AG04450 (cell line): ENCODE measurements around the gene PDIA5. TPM values are rescaled to one million over a fixed set of nuclear protein-coding genes. Genes with fewer than 3 reads are reported as not detected.

Experiments used
- CTCF ChIA-PET: fragments of 300-600, 350-600 bp; formaldehyde crosslinking; extraction: SDS; loops from one replicate; lab custom pipeline; 2022; ENCODE audit warnings: antibody characterized with exemption, inconsistent platforms; lab: Charles Lee
- POLR2A ChIA-PET: fragments of 350-600 bp; formaldehyde crosslinking; extraction: SDS; loops from one replicate; lab custom pipeline; 2021; ENCODE audit warnings: antibody characterized with exemption, inconsistent platforms; lab: Yijun Ruan, JAX
- DNase-seq: peaks from one replicate; pipeline ENCODE4 v3.0.0-alpha.2; 2011; ENCODE audit warnings: low read depth, low spot score
- H3K27ac ChIP-seq: one replicate; pipeline ENCODE4 v1.5.1; 2012; ENCODE audit warnings: low read depth, low read length, control low read depth
- H3K27me3 ChIP-seq: one replicate; pipeline ENCODE4 v1.6.0; 2012; ENCODE audit warnings: low read length; ENCODE audit not compliant: control insufficient read depth, insufficient read depth
- H3K4me3 ChIP-seq: 2 replicates; pipeline ENCODE4 v1.5.1; 2011; ENCODE audit warnings: mild to moderate bottlenecking, low read depth, low read length, control low read depth
- H3K9me3 ChIP-seq: 2 replicates; pipeline ENCODE4 v1.5.1; 2012; ENCODE audit warnings: low read length; ENCODE audit not compliant: control insufficient read depth, insufficient read depth
- CTCF ChIP-seq: IDR thresholded peaks from 2 replicates; pipeline ENCODE4 v1.5.1; 2011; ENCODE audit warnings: low read depth, low read length, control low read depth, inconsistent platforms
- polyA plus RNA-seq: library from polyadenylated mRNA; depleted of rRNA; stranded (reverse); fragments of >200 nt; gene quantifications from 2 replicates; pipeline ENCODE4 v1.2.3, GENCODE V29; 2011

PDIA5 gene
- polyA plus RNA-seq, 1 experiment: 33.1 TPM

- ChIA-PET CTCF (interaction anchor here (0.7 kb wide), 2 partner anchors 18 to 143 kb away, joined by 4 read pairs; partner anchors contain the start of gene PDIA5), POLR2A (no interaction called here)
- no peak overlapping the region for H3K27ac ChIP-seq
- no peak for TF ChIP-seq CTCF
- no peak for DNase-seq
- no peaks in the 10 kb centered on the region for H3K9me3 ChIP-seq
- H3K27me3 ChIP-seq: no peaks in the 10 kb centered on the region
- H3K4me3 ChIP-seq: no peak overlapping the region
These were observed 18.6 kb downstream of the PDIA5 start for GRCh38 chr3:123085293-123085931.

GRCh38 chr3:123085932-123086627 lies 19.3 kb downstream of the PDIA5 start:
- Histone ChIP-seq H3K27ac (no peak overlapping the region), H3K27me3 (no peaks in the 10 kb centered on the region), H3K4me3 (no peak overlapping the region), H3K9me3 (no peaks in the 10 kb centered on the region)
- ChIA-PET CTCF (interaction anchor here (0.7 to 0.9 kb wide), 2 partner anchors 12 to 144 kb away, joined by 3 to 4 read pairs; no protein-coding TSS in a partner anchor), POLR2A (no interaction called here)
- no peak for TF ChIP-seq CTCF
- no peak for DNase-seq

- H3K27ac ChIP-seq: no peak overlapping the region
- POLR2A ChIA-PET: no interaction called here
- no peak for DNase-seq
- CTCF ChIA-PET: no interaction called here
- no peaks in the 10 kb centered on the region for H3K9me3 ChIP-seq
- TF ChIP-seq CTCF: no peak
- H3K4me3 ChIP-seq: no peak overlapping the region
- no peaks in the 10 kb centered on the region for H3K27me3 ChIP-seq
These were observed 21.6 kb downstream of the PDIA5 start for GRCh38 chr3:123088387-123088786.

GRCh38 chr3:123089611-123090331 lies 22.9 kb downstream of the PDIA5 start:
- Histone ChIP-seq H3K4me3 (no peak overlapping the region), H3K9me3 (no peaks in the 10 kb centered on the region), H3K27me3 (no peaks in the 10 kb centered on the region), H3K27ac (no peak overlapping the region)
- ChIA-PET POLR2A (no interaction called here), CTCF (no interaction called here)
- no peak for DNase-seq
- no peak for TF ChIP-seq CTCF
